A549 treated with AZD9567 at 1 μM for 4 hours (cell line): ENCODE data around the gene TSPAN13. TPM values are rescaled to one million over a fixed set of nuclear protein-coding genes. Genes with fewer than 3 reads are reported as not detected.

Experiments
- total RNA-seq: library from RNA; stranded (reverse); fragments of 200-300 nt; extraction: Qiagen RNA extraction; gene quantifications from 5 replicates; pipeline ENCODE4 v1.2.3, GENCODE V29; 2022; ENCODE audit not compliant: insufficient read depth

Gene TSPAN13
- 12.1 to 17.9 TPM (median 15.7 TPM) in 5 replicates for total RNA-seq

GRCh38 chr7:16753102-16753931 lies at the start of gene TSPAN13:
TSS of gene TSPAN13 (plus strand) at chr7:16753755. CDS start at chr7:16753968, 213 bp downstream.

GRCh38 chr7:16804674-16805439 lies 51.3 kb downstream of the TSPAN13 start, which contains the start of gene AGR2:
TSS of gene AGR2 (minus strand) at chr7:16804999. CDS start at chr7:16801796, 3,203 bp downstream.

Other genes starting within 250 kb of the TSPAN13 start
- gene LRRC72, start 226.9 kb upstream of the TSPAN13 start, total RNA-seq, result not detected in 5 replicates
- 12.1 to 14.6 TPM (median 14.2 TPM) in 5 replicates for gene ANKMY2, start 108.0 kb upstream of the TSPAN13 start, total RNA-seq
- gene BZW2, start 107.6 kb upstream of the TSPAN13 start, total RNA-seq, result 94.1 to 106 TPM (median 98.1 TPM) in 5 replicates
- 92.3 to 144 TPM (median 108 TPM) in 5 replicates for gene AGR2, start 51.2 kb downstream of the TSPAN13 start, total RNA-seq
- 0.17 to 0.21 TPM in 2 of 5 replicates, not detected in the others for gene AGR3, start 128.2 kb downstream of the TSPAN13 start, total RNA-seq